K562 (cell line): ENCODE data around the gene ABCF3. TPM values are rescaled to one million over a fixed set of nuclear protein-coding genes. Genes with fewer than 3 reads are reported as not detected.

Source experiments
- ATAC-seq: fragments of 200-7000 bp; cut with Tn5 transposase; 3 replicates; pipeline ENCODE4 v1.9.1; 2020; ENCODE audit warnings: moderate library complexity
- BruUV-seq: library from RNA; stranded (reverse); fragments of 400-500 nt; replicated peaks from 2 replicates; lab custom pipeline; 2021; lab: Mats Ljungman, UMichigan
- CTCF ChIA-PET: fragments of 300-600 bp; formaldehyde crosslinking; extraction: SDS; loops from one replicate; lab custom pipeline; 2021; ENCODE audit warnings: low intra/inter-chr PET ratio; lab: Yijun Ruan, JAX
- POLR2A ChIA-PET: fragments of 300-600, 350-650 bp; sonication (Branson Sonifier 250); formaldehyde crosslinking; extraction: SDS; loops from one replicate; lab custom pipeline; 2021; ENCODE audit warnings: antibody characterized with exemption, inconsistent platforms; lab: Yijun Ruan, JAX
- DNase-seq, 4 experiments: peaks; one replicate each; pipeline versions ENCODE4 v3.0.0 to v3.0.0-alpha.2; 2011 to 2018; ENCODE audit warnings: low spot score in 3 of 4, mixed read lengths in 3 of 4; ENCODE audit errors: extremely low read depth in 1 of 4
- FAIRE-seq: peaks from 2 replicates; lab custom pipeline; 2011; peaks lifted over from hg19 to GRCh38; lab: Jason Lieb, UNC
- H2AFZ ChIP-seq: 2 replicates; pipeline ENCODE4 v1.6.0; 2011; ENCODE audit warnings: low read depth, low read length, control low read depth, inconsistent platforms
- H3K27ac ChIP-seq: fragments of 200-600 bp; 3 replicates; pipeline ENCODE4 v1.8.0; 2011; ENCODE audit warnings: low read depth, mild to moderate bottlenecking, control low read depth, inconsistent platforms, low read length, moderate library complexity, mixed read lengths; ENCODE audit errors: extremely low read depth
- H3K27me3 ChIP-seq, 2 experiments: fragments of 300-600 bp in 1 of 2; 2 replicates in 1 of 2; 3 replicates in 1 of 2; pipeline versions ENCODE4 v1.6.0 to v1.8.0; 2011; ENCODE audit warnings: inconsistent platforms in 2 of 2, low read length in 2 of 2, mild to moderate bottlenecking in 1 of 2, mixed read lengths in 1 of 2, moderate library complexity in 1 of 2; ENCODE audit not compliant: control insufficient read depth in 2 of 2, insufficient read depth in 2 of 2
- H3K36me3 ChIP-seq: fragments of 300-600 bp; 3 replicates; pipeline ENCODE4 v1.8.0; 2011; ENCODE audit warnings: mild to moderate bottlenecking, low read length, inconsistent platforms; ENCODE audit not compliant: control insufficient read depth, insufficient read depth
- H3K4me1 ChIP-seq, 2 experiments: fragments of 200-600 bp in 1 of 2; replicated peaks in 1 of 2; 2 replicates in 1 of 2; 3 replicates in 1 of 2; pipeline versions ENCODE4 v1.5.1 to v1.8.0; 2011; ENCODE audit warnings: inconsistent platforms in 2 of 2, low read length in 2 of 2, mild to moderate bottlenecking in 1 of 2, mixed read lengths in 1 of 2, moderate library complexity in 1 of 2; ENCODE audit not compliant: control insufficient read depth in 2 of 2, insufficient read depth in 2 of 2
- H3K4me2 ChIP-seq: 2 replicates; pipeline ENCODE4 v1.6.1; 2011; ENCODE audit warnings: low read length, control low read depth, inconsistent platforms, mixed read lengths; ENCODE audit not compliant: insufficient read depth
- H3K4me3 ChIP-seq: fragments of 200-600 bp; sonication (generic), shearing (Covaris generic); 2 replicates; pipeline ENCODE4 v1.5.1; 2016; ENCODE audit warnings: control low read depth, inconsistent platforms
- H3K79me2 ChIP-seq: fragments of 200-600 bp; 3 replicates; pipeline ENCODE4 v1.8.0; 2011; ENCODE audit warnings: low read length, inconsistent platforms; ENCODE audit not compliant: control insufficient read depth, insufficient read depth
- H3K9ac ChIP-seq, 2 experiments: 2 replicates each; pipeline versions ENCODE4 v1.6.0 to v1.6.1; 2011; ENCODE audit warnings: low read depth in 2 of 2, low read length in 2 of 2, control low read depth in 1 of 2, inconsistent platforms in 1 of 2, mild to moderate bottlenecking in 1 of 2, mixed read lengths in 1 of 2; ENCODE audit not compliant: insufficient read depth in 1 of 2
- H3K9me1 ChIP-seq: one replicate; pipeline ENCODE4 v1.6.0; 2011; ENCODE audit warnings: inconsistent platforms, mild to moderate bottlenecking, low read length, moderate library complexity; ENCODE audit not compliant: control insufficient read depth, insufficient read depth
- H3K9me3 ChIP-seq: replicated peaks from 2 replicates; pipeline ENCODE4 v1.5.1; 2011; ENCODE audit warnings: low read depth, low read length, inconsistent platforms; ENCODE audit not compliant: control insufficient read depth, insufficient read depth
- H4K20me1 ChIP-seq: replicated peaks from 2 replicates; pipeline ENCODE4 v1.6.1; 2011; ENCODE audit warnings: low read length, inconsistent platforms, mixed read lengths; ENCODE audit not compliant: control insufficient read depth, insufficient read depth
- BCL6 ChIP-seq: fragments of 250-450 bp; sonication (Bioruptor Pico); IDR thresholded peaks from 2 replicates; pipeline ENCODE4 v1.4.0; 2020
- CHD4 ChIP-seq: fragments of 200-600 bp; sonication (generic); IDR thresholded peaks from 3 replicates; pipeline ENCODE4 v1.6.1; 2012; ENCODE audit warnings: low read depth, mild to moderate bottlenecking, mixed read lengths, low read length, inconsistent platforms; ENCODE audit not compliant: insufficient read depth, insufficient replicate concordance, poor library complexity, severe bottlenecking
- FOS ChIP-seq: IDR thresholded peaks from 3 replicates; pipeline ENCODE4 v1.6.1; 2011; ENCODE audit not compliant: insufficient read length; ENCODE audit errors: extremely low read depth
- FOXK1 ChIP-seq: sonication (generic); formaldehyde crosslinking; IDR thresholded peaks from 2 replicates; pipeline ENCODE4 v1.8.0; 2022; ENCODE audit warnings: missing genetic modification reagents, mild to moderate bottlenecking, borderline replicate concordance
- MECOM ChIP-seq: fragments of 250-450 bp; sonication (Bioruptor Pico); IDR thresholded peaks from 2 replicates; pipeline ENCODE4 v1.8.0; 2022; ENCODE audit warnings: inconsistent platforms
- RUNX1 ChIP-seq: sonication (generic); IDR thresholded peaks from 2 replicates; pipeline ENCODE4 v1.6.1; 2016; ENCODE audit warnings: antibody characterized with exemption, low read depth
- ZBTB1 ChIP-seq: sonication (generic); formaldehyde crosslinking; IDR thresholded peaks from 2 replicates; pipeline ENCODE4 v1.8.1; 2023; ENCODE audit warnings: missing genetic modification reagents, low read depth, mild to moderate bottlenecking, borderline replicate concordance
- ZFP36 ChIP-seq: fragments of 150-350 bp; IDR thresholded peaks from 2 replicates; pipeline ENCODE4 v1.6.1; 2018; ENCODE audit warnings: low read length, low read depth; ENCODE audit not compliant: partially characterized antibody
- ZNF23 ChIP-seq: fragments of 250-450 bp; sonication (Bioruptor Pico); IDR thresholded peaks from 2 replicates; pipeline ENCODE4 v1.4.0; 2020; ENCODE audit warnings: mild to moderate bottlenecking
- ZNF41 ChIP-seq: fragments of 250-450 bp; sonication (Bioruptor Pico); conservative IDR thresholded peaks from 2 replicates; pipeline ENCODE4 v1.4.0; 2020; ENCODE audit warnings: mild to moderate bottlenecking
- WGBS: fragments of 100-300 bp; shearing (Covaris generic); methylation state at CpG from one replicate; pipeline ENCODE4 v1.1.6; 2016; ENCODE audit warnings: low coverage, mixed read lengths; ENCODE audit not compliant: insufficient coverage; ENCODE audit errors: missing lambda C conversion rate; 5-methylcytosine and 5-hydroxymethylcytosine counted together
- in situ Hi-C: fragments of 300-500 bp; cut with MboI; formaldehyde crosslinking; loops from 4 replicates; pipeline ENCODE4 v1.15.0; 2018; ENCODE audit warnings: inconsistent platforms, mixed read lengths
- intact Hi-C: fragments of 100-400 bp; cut with micrococcal nuclease; formaldehyde crosslinking; loops from 2 replicates; pipeline ENCODE4 v1.14.2; 2022
- polyA plus RNA-seq, 8 experiments: library from polyadenylated mRNA; depleted of rRNA in 4 of 8; stranded (reverse) in 5 of 8; unstranded in 3 of 8; fragments of >200 nt; fragmentation: Nextera tagmentation in 2 of 8; fragmentation: Illumina TruSeq in 1 of 8; extraction: Ambion mirVana in 2 of 8; extraction: Trizol in 1 of 8; gene quantifications; 2 replicates each; pipeline versions ENCODE4 v1.2.1 to v1.2.3, GENCODE V29; 2011 to 2014; ENCODE audit warnings: inconsistent platforms in 1 of 8, missing spikeins in 1 of 8
- total RNA-seq, 7 experiments: library from RNA; depleted of rRNA in 6 of 7; stranded (reverse); fragments of >200 nt in 6 of 7; fragmentation: Illumina TruSeq in 2 of 7; extraction: Trizol in 2 of 7; gene quantifications; 2 replicates each; pipeline versions ENCODE4 v1.2.1 to v1.2.3, GENCODE V29; 2011 to 2021; ENCODE audit warnings: low replicate concordance in 1 of 7
- TF ChIP-seq, protein P1 (sequence below): sonication (generic); formaldehyde crosslinking; IDR thresholded peaks from 2 replicates; pipeline ENCODE4 v1.9.0; 2022; ENCODE audit warnings: mild to moderate bottlenecking, missing genetic modification reagents
- TF ChIP-seq, protein P2 (sequence below): IDR thresholded peaks from 3 replicates; pipeline ENCODE4 v1.6.1; 2011; ENCODE audit warnings: borderline replicate concordance, mild to moderate bottlenecking; ENCODE audit not compliant: insufficient read length, insufficient read depth

Gene ABCF3
- total and polyA plus RNA-seq, 9 of the 15 experiments (the other 6 are each of a cell fraction or from before 2014, with no cell fraction given), result 6.7 to 77.9 (median 45.1) TPM

DNA sequence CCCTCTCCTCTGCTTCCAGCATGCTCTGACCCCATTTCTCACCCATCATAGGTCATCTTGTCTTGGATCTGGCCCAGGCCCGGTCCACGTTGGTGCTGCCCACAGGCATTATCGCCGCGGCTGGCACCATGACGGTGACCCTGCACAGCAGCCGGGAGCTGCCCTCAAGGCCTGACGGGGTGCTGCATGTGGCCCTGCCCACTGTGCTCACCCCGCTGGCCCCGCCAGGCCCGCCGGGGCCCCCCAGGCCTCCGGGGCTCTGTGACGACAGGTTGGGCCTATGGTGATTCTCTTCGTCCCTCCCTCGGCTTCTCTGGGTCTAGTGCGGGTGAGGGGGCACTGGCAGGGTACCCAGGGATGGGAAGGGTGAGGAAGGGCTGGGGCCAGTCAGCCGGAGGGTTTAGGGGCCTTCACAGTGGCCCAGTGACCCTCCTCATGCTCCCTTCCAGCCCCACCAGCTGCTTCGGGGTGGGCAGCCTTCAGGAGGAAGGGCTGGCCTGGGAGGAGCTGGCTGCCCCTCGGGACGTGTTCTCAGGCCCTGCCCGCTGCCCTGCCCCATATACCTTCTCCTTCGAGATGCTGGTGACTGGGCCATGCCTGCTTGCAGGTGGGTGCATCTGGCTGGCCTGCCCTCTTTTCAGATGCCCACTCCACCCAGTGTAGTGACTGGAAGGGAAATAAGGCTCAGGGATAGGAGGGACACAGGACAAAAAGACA, 47.3 kb downstream of the ABCF3 start:
- in situ Hi-C loops (no loop called here), intact Hi-C loops (no loop called here)
- peaks cover 0 to 41% of the 10 kb centered on the region in 2 experiments; a peak in 3 of 5 replicates for H3K4me1 ChIP-seq
- no peaks in the 10 kb centered on the region for H3K36me3 ChIP-seq
- ATAC-seq, result no peak
- no peaks in the 10 kb centered on the region for H3K9me3 ChIP-seq
- no peak for DNase-seq
- H3K79me2 ChIP-seq, result no peaks in the 10 kb centered on the region
- no peak for FAIRE-seq
- no peak overlapping the region for H3K9ac ChIP-seq
- H3K4me3 ChIP-seq, result no peak overlapping the region
- ChIA-PET POLR2A (interaction anchor here (0.6 to 0.7 kb wide), 2 partner anchors 66 to 81 kb away, joined by 3 to 4 read pairs; no protein-coding TSS in a partner anchor), CTCF (no interaction called here)
- no TSS peak for BruUV-seq
- H4K20me1 ChIP-seq, result peaks cover 10% of the 10 kb centered on the region
- TF ChIP-seq, protein P1, sequence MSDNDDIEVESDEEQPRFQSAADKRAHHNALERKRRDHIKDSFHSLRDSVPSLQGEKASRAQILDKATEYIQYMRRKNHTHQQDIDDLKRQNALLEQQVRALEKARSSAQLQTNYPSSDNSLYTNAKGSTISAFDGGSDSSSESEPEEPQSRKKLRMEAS (CRISPR knock-in tag), result no peak
- TF ChIP-seq FOXK1 (no peak), ZFP36 (no peak), MECOM (CRISPR knock-in tag) (no peak), FOS (no peak), BCL6 (CRISPR knock-in tag) (no peak), RUNX1 (no peak), ZNF41 (no peak), CHD4 (no peak), ZBTB1 (no peak), ZNF23 (no peak)
- TF ChIP-seq, protein P2, sequence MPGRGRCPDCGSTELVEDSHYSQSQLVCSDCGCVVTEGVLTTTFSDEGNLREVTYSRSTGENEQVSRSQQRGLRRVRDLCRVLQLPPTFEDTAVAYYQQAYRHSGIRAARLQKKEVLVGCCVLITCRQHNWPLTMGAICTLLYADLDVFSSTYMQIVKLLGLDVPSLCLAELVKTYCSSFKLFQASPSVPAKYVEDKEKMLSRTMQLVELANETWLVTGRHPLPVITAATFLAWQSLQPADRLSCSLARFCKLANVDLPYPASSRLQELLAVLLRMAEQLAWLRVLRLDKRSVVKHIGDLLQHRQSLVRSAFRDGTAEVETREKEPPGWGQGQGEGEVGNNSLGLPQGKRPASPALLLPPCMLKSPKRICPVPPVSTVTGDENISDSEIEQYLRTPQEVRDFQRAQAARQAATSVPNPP, result no peak
- no peaks in the 10 kb centered on the region for H3K9me1 ChIP-seq
- no peak overlapping the region for H3K4me2 ChIP-seq
- 25% methylated on average over 19 of the region's 23 CpGs for WGBS
- H3K27me3 ChIP-seq, result peaks cover 38 to 67% of the 10 kb centered on the region in 2 experiments
- H3K27ac ChIP-seq, result no peak overlapping the region
- no peak overlapping the region for H2AFZ ChIP-seq
